SU-DHL-6 (cell line): ENCODE results near the gene PRR4.

Experiments
- H2AFZ ChIP-seq: fragments of 200-600 bp; sonication (generic); 2 replicates; pipeline ENCODE4 v1.6.1; 2014; ENCODE audit warnings: low read depth, mild to moderate bottlenecking, moderate library complexity, mixed read lengths, antibody characterized with exemption, low read length; ENCODE audit not compliant: severe bottlenecking
- H3F3A ChIP-seq: fragments of 200-600 bp; shearing (Covaris generic); 2 replicates; pipeline ENCODE4 v1.6.0; 2016; ENCODE audit warnings: antibody characterized with exemption, mild to moderate bottlenecking; ENCODE audit not compliant: insufficient read depth
- H3K27ac ChIP-seq: fragments of 200-600 bp; sonication (generic); 2 replicates; pipeline ENCODE4 v1.5.1; 2016; ENCODE audit warnings: low read depth, mild to moderate bottlenecking, low read length, moderate library complexity, mixed read lengths
- H3K27me3 ChIP-seq: fragments of 200-600 bp; sonication (generic), shearing (Covaris generic); 2 replicates; pipeline ENCODE4 v1.6.0; 2014; ENCODE audit warnings: mild to moderate bottlenecking, low read length
- H3K36me3 ChIP-seq: fragments of 200-600 bp; sonication (generic); 2 replicates; pipeline ENCODE4 v1.6.1; 2014; ENCODE audit warnings: mild to moderate bottlenecking, low read length, mixed read lengths
- H3K4me2 ChIP-seq: fragments of 300-600, 200-600 bp; shearing (Covaris generic), sonication (generic); 2 replicates; pipeline ENCODE4 v1.6.0; 2014; ENCODE audit warnings: low read length, low read depth, mild to moderate bottlenecking; ENCODE audit not compliant: poor library complexity, severe bottlenecking
- H3K4me3 ChIP-seq: fragments of 200-600 bp; sonication (generic); 2 replicates; pipeline ENCODE4 v1.5.1; 2014; ENCODE audit warnings: antibody characterized with exemption, low read length, mild to moderate bottlenecking, mixed read lengths; ENCODE audit not compliant: insufficient read depth, poor library complexity, severe bottlenecking
- H3K79me2 ChIP-seq: fragments of 200-600 bp; sonication (generic); 2 replicates; pipeline ENCODE4 v1.6.1; 2014; ENCODE audit warnings: mild to moderate bottlenecking, low read length, moderate library complexity; ENCODE audit not compliant: insufficient read depth
- H3K9ac ChIP-seq: fragments of 200-600 bp; sonication (generic); 2 replicates; pipeline ENCODE4 v1.7.0; 2014; ENCODE audit warnings: mild to moderate bottlenecking, low read length
- H3K9me2 ChIP-seq: fragments of 200-600 bp; sonication (generic); replicated peaks from 2 replicates; pipeline ENCODE4 v1.6.1; 2014; ENCODE audit warnings: low read length; ENCODE audit not compliant: insufficient read depth
- H3K9me3 ChIP-seq: fragments of 200-600 bp; sonication (generic); 2 replicates; pipeline ENCODE4 v1.6.1; 2014; ENCODE audit warnings: low read length, mixed read lengths; ENCODE audit not compliant: insufficient read depth
- H4K20me1 ChIP-seq: fragments of 200-600 bp; sonication (generic); 2 replicates; pipeline ENCODE4 v1.6.1; 2014; ENCODE audit warnings: low read depth, mild to moderate bottlenecking, antibody characterized with exemption, low read length, moderate library complexity, mixed read lengths
- CTCF ChIP-seq: fragments of 200-600 bp; sonication (generic); IDR thresholded peaks from one replicate; pipeline ENCODE4 v1.5.1; 2017; ENCODE audit warnings: antibody characterized with exemption, mild to moderate bottlenecking, low read length, moderate library complexity; ENCODE audit not compliant: insufficient read depth, poor library complexity, severe bottlenecking
- EZH2phosphoT487 ChIP-seq: fragments of 200-600 bp; sonication (generic), shearing (Covaris generic); conservative IDR thresholded peaks from 2 replicates; pipeline ENCODE4 v1.6.1; 2018; ENCODE audit warnings: mild to moderate bottlenecking, antibody characterized with exemption, low read length, moderate library complexity, mixed read lengths

Gene PRR4

GRCh38 chr12:10855807-10856206 is 6.5 kb upstream of the PRR4 start:
- Histone ChIP-seq H3K9me3 (no peaks in the 10 kb centered on the region), H3K79me2 (no peaks in the 10 kb centered on the region), H4K20me1 (no peaks in the 10 kb centered on the region), H3K27me3 (no peaks in the 10 kb centered on the region), H3K36me3 (no peaks in the 10 kb centered on the region), H3K27ac (no peak overlapping the region), H3K4me2 (no peak overlapping the region), H3K9ac (no peak overlapping the region), H3F3A (no peaks in the 10 kb centered on the region), H3K9me2 (no peaks in the 10 kb centered on the region), H3K4me3 (no peak overlapping the region), H2AFZ (no peak overlapping the region)
- TF ChIP-seq CTCF = no peak
- TF ChIP-seq EZH2phosphoT487 = no peak

- Histone ChIP-seq H3K9me2 (no peaks in the 10 kb centered on the region), H3K27me3 (no peaks in the 10 kb centered on the region), H2AFZ (no peak overlapping the region), H3K36me3 (no peaks in the 10 kb centered on the region), H4K20me1 (no peaks in the 10 kb centered on the region), H3K79me2 (no peaks in the 10 kb centered on the region), H3K27ac (no peak overlapping the region), H3K9me3 (no peaks in the 10 kb centered on the region), H3K4me2 (no peak overlapping the region), H3F3A (no peaks in the 10 kb centered on the region), H3K4me3 (no peak overlapping the region), H3K9ac (no peak overlapping the region)
- TF ChIP-seq CTCF = no peak
- no peak for TF ChIP-seq EZH2phosphoT487
Observed at GRCh38 chr12:10853776-10854175, 4.5 kb upstream of the PRR4 start.

GRCh38 chr12:10851243-10851858 is 2.1 kb upstream of the PRR4 start:
- H4K20me1 ChIP-seq = no peaks in the 10 kb centered on the region

More at GRCh38 chr12:10851243-10851858, 2.1 kb upstream of the PRR4 start:
- Histone ChIP-seq H3K27me3 (no peaks in the 10 kb centered on the region), H3F3A (no peaks in the 10 kb centered on the region), H3K9me3 (no peaks in the 10 kb centered on the region), H3K9ac (no peak overlapping the region), H2AFZ (no peak overlapping the region), H3K27ac (no peak overlapping the region), H3K4me3 (no peak overlapping the region), H3K79me2 (no peaks in the 10 kb centered on the region), H3K9me2 (no peaks in the 10 kb centered on the region), H3K4me2 (no peak overlapping the region), H3K36me3 (no peaks in the 10 kb centered on the region)
- TF ChIP-seq CTCF (no peak), EZH2phosphoT487 (no peak)
